ENCODE data around the gene TNFRSF1A. TPM values are rescaled to one million over a fixed set of nuclear protein-coding genes. Genes with fewer than 3 reads are reported as not detected.
"Not testable (repeated sequence)": the region's sequence is repeated elsewhere in the genome, so short reads cannot be mapped to it uniquely, and the experiment has no call there.

TNFRSF1A gene
- total and polyA plus RNA-seq, 2 of the 13 experiments (the other 11 are each of a cell fraction or from before 2014, with no cell fraction given) = 41.5 to 61.2 TPM

DNA sequence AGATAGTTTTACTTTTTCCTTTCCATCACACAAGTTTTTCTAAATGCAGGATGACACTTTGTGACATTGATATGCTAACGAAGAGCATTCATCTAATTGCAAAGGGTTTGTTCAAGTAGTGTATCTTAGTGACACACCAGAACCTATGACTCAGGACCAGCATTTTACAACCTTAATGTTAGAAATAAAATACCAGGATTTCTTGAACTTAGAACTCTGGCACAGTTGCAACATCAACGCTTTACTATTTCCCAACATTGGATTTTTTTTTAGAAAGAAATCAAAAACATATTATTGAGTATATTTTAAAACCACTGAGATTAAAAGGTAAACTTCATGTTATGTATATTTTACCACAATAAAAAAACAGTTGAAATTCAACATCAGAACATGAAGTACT, 49.3 kb downstream of the TNFRSF1A start (continued):
- TF ChIP-seq, protein P1, sequence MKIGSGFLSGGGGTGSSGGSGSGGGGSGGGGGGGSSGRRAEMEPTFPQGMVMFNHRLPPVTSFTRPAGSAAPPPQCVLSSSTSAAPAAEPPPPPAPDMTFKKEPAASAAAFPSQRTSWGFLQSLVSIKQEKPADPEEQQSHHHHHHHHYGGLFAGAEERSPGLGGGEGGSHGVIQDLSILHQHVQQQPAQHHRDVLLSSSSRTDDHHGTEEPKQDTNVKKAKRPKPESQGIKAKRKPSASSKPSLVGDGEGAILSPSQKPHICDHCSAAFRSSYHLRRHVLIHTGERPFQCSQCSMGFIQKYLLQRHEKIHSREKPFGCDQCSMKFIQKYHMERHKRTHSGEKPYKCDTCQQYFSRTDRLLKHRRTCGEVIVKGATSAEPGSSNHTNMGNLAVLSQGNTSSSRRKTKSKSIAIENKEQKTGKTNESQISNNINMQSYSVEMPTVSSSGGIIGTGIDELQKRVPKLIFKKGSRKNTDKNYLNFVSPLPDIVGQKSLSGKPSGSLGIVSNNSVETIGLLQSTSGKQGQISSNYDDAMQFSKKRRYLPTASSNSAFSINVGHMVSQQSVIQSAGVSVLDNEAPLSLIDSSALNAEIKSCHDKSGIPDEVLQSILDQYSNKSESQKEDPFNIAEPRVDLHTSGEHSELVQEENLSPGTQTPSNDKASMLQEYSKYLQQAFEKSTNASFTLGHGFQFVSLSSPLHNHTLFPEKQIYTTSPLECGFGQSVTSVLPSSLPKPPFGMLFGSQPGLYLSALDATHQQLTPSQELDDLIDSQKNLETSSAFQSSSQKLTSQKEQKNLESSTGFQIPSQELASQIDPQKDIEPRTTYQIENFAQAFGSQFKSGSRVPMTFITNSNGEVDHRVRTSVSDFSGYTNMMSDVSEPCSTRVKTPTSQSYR (CRISPR knock-in tag; IDR thresholded peaks at IDR 0.05; ENCODE audit: borderline replicate concordance) = no peak
- TF ChIP-seq POLR2A (IDR thresholded peaks at IDR 0.05; ENCODE audit: insufficient read depth in 1 of 2, low read depth in 2 of 2, low read length in 2 of 2) (no peak), ZNF10 (CRISPR knock-in tag; IDR thresholded peaks at IDR 0.05; ENCODE audit: borderline replicate concordance, low read depth) (no peak)

DNA sequence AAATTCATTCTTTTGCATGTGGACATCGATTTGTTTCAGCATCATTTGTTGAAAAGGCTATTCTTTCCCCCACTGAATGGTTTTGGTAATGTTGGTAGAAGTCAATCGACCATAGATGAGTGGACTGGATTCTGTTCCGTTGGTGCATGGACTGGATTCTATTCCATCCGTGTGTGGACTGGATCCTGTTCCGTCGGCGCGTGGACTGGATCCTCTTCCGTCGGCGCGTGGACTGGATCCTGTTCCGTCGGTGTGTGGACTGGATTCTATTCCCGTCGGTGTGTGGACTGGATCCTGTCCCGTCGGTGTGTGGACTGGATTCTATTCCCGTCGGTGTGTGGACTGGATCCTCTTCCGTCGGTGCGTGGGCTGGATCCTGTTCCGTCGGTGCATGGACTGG, 52.0 kb downstream of the TNFRSF1A start:
- BruUV-seq (replicated peaks); H3K9me3 ChIP-seq (ENCODE audit: low read length); FAIRE-seq; H3K4me2 ChIP-seq (ENCODE audit: low read depth, low read length); H2AFZ ChIP-seq (ENCODE audit: low read length); H3K27ac ChIP-seq (ENCODE audit: extremely low read length, insufficient read depth, low read length); H3K36me3 ChIP-seq (replicated peaks in 1 of 2; ENCODE audit: control insufficient read depth in 1 of 2, insufficient read depth in 2 of 2, low read length in 2 of 2); H3K9ac ChIP-seq (ENCODE audit: insufficient read depth, low read depth, low read length); H3K4me3 ChIP-seq (replicated peaks in 1 of 3; ENCODE audit: insufficient read depth in 1 of 3, low read depth in 2 of 3, low read length in 3 of 3); H4K20me1 ChIP-seq (ENCODE audit: insufficient read depth, low read length); ATAC-seq; POLR2A ChIA-PET; H3K27me3 ChIP-seq (ENCODE audit: control insufficient read depth in 1 of 2, insufficient read depth in 2 of 2, low read length in 2 of 2); DNase-seq (ENCODE audit: low spot score); H3K79me2 ChIP-seq (ENCODE audit: insufficient read depth, low read length); CTCF ChIA-PET (ENCODE audit: low intra/inter-chr PET ratio, low total read pairs): not testable (repeated sequence)
- intact Hi-C loops (cut with micrococcal nuclease; ENCODE audit: unreplicated experiment) = loop anchor here (10.0 kb wide), 1 partner anchor 305 kb away; no protein-coding TSS in a partner anchor
- H3K4me1 ChIP-seq (ENCODE audit: insufficient read depth, low read length) = peaks cover 57% of the 10 kb centered on the region
- WGBS (ENCODE audit: low lambda C conversion rate) = 85% methylated on average over 17 of the region's 25 CpGs
- in situ Hi-C loops (cut with HindIII; ENCODE audit: extremely low pct_ligation_motif_present, low pct_unique_long_range_greater_than_20kb) = loop anchor here (10.0 kb wide), 1 partner anchor 305 kb away; no protein-coding TSS in a partner anchor

DNA sequence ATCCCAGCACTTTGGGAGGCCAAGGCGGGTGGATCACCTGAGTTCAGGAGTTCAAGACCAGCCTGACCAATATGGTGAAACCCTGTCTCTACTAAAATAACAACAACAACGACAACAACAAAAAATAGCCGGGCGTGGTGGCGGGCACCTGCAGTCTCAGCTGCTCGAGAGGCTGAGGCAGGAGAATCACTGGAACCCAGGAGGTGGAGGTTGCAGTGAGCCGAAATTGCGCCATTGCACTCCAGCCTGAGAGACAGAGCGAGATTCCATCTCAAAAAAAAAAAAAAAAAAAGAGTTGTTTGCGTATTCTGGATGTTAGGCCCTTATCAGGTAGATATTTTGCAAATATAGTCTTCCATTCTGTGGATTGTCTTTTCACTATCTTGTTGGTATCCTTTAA, 52.8 kb downstream of the TNFRSF1A start:
- H3K27ac ChIP-seq (ENCODE audit: extremely low read length, insufficient read depth, low read length); FAIRE-seq; H3K9me3 ChIP-seq (ENCODE audit: low read length); H4K20me1 ChIP-seq (ENCODE audit: insufficient read depth, low read length); H3K36me3 ChIP-seq (replicated peaks in 1 of 2; ENCODE audit: control insufficient read depth in 1 of 2, insufficient read depth in 2 of 2, low read length in 2 of 2); H3K4me3 ChIP-seq (replicated peaks in 1 of 3; ENCODE audit: insufficient read depth in 1 of 3, low read depth in 2 of 3, low read length in 3 of 3); DNase-seq (ENCODE audit: low spot score); H3K27me3 ChIP-seq (ENCODE audit: control insufficient read depth in 1 of 2, insufficient read depth in 2 of 2, low read length in 2 of 2); H3K79me2 ChIP-seq (ENCODE audit: insufficient read depth, low read length); POLR2A ChIA-PET; H3K9ac ChIP-seq (ENCODE audit: insufficient read depth, low read depth, low read length); CTCF ChIA-PET (ENCODE audit: low intra/inter-chr PET ratio, low total read pairs); H3K4me2 ChIP-seq (ENCODE audit: low read depth, low read length); H2AFZ ChIP-seq (ENCODE audit: low read length); ATAC-seq; BruUV-seq (replicated peaks): not testable (repeated sequence)
- intact Hi-C loops (cut with micrococcal nuclease; ENCODE audit: unreplicated experiment) = loop anchor here (10.0 kb wide), 1 partner anchor 304 kb away; no protein-coding TSS in a partner anchor
- WGBS (ENCODE audit: low lambda C conversion rate) = 95% methylated on average over 10 of the region's 10 CpGs
- H3K4me1 ChIP-seq (ENCODE audit: insufficient read depth, low read length) = peaks cover 57% of the 10 kb centered on the region
- in situ Hi-C loops (cut with HindIII; ENCODE audit: extremely low pct_ligation_motif_present, low pct_unique_long_range_greater_than_20kb) = loop anchor here (10.0 kb wide), 1 partner anchor 304 kb away; no protein-coding TSS in a partner anchor
